Activated CD8-positive, alpha-beta memory T cell treated with anti-CD3 and anti-CD28 coated beads, Interleukin-2, amount 50 U/mL, for 48 hours (primary cell): ENCODE data around the gene UEVLD.

Experiments
- DNase-seq: peaks from one replicate; pipeline ENCODE4 v3.0.0-alpha.2; 2020

UEVLD gene

GRCh38 chr11:18580113-18580766 lies 8.3 kb downstream of the UEVLD start:
- DNase-seq, result no peak

- no peak for DNase-seq
These were observed 9.4 kb downstream of the UEVLD start for GRCh38 chr11:18578975-18579598.

- DNase-seq, result no peak
These were observed 13.2 kb downstream of the UEVLD start for GRCh38 chr11:18575361-18575760.

GRCh38 chr11:18567081-18567480 lies 21.5 kb downstream of the UEVLD start:
- DNase-seq, result no peak

- no peak for DNase-seq
These were observed 22.1 kb downstream of the UEVLD start for GRCh38 chr11:18566406-18566805.

- DNase-seq, result no peak
These were observed 24.4 kb downstream of the UEVLD start for GRCh38 chr11:18564149-18564548.

- no peak for DNase-seq
These were observed 25.3 kb downstream of the UEVLD start for GRCh38 chr11:18563090-18563730.

- DNase-seq, result no peak
These were observed 40.5 kb downstream of the UEVLD start for GRCh38 chr11:18548001-18548400.

GRCh38 chr11:18540207-18541009 lies 48.1 kb downstream of the UEVLD start:
- DNase-seq, result no peak

- no peak for DNase-seq
These were observed 52.3 kb downstream of the UEVLD start for GRCh38 chr11:18536209-18536608.

GRCh38 chr11:18534245-18534644 lies 54.3 kb downstream of the UEVLD start:
- no peak for DNase-seq

- DNase-seq, result no peak
These were observed 55.2 kb downstream of the UEVLD start for GRCh38 chr11:18533365-18533764.

- no peak for DNase-seq
These were observed 61.0 kb downstream of the UEVLD start for GRCh38 chr11:18527512-18527911.

- peak; percentile 98 for DNase-seq
These were observed 61.8 kb downstream of the UEVLD start, which contains the start of gene TSG101 for GRCh38 chr11:18526521-18527296. Gene TSG101, minus strand, starts transcription at chr11:18526942. Its CDS starts 126 bp downstream, at chr11:18526816.

- no peak for DNase-seq
These were observed 62.4 kb downstream of the UEVLD start for GRCh38 chr11:18526130-18526520.

GRCh38 chr11:18524248-18524647 lies 64.3 kb downstream of the UEVLD start:
- no peak for DNase-seq

- DNase-seq, result no peak
These were observed 65.5 kb downstream of the UEVLD start for GRCh38 chr11:18523084-18523483.

GRCh38 chr11:18522388-18522787 lies 66.1 kb downstream of the UEVLD start:
- DNase-seq, result no peak

GRCh38 chr11:18521122-18521521 lies 67.4 kb downstream of the UEVLD start:
- DNase-seq, result no peak

- no peak for DNase-seq
These were observed 86.2 kb downstream of the UEVLD start for GRCh38 chr11:18502352-18502751.

GRCh38 chr11:18501629-18502028 lies 86.9 kb downstream of the UEVLD start:
- no peak for DNase-seq

- no peak for DNase-seq
These were observed 90.5 kb downstream of the UEVLD start for GRCh38 chr11:18498039-18498438.

GRCh38 chr11:18495703-18496102 lies 92.8 kb downstream of the UEVLD start:
- DNase-seq, result no peak
